ENCODE data around the gene SLC9A9. TPM values are rescaled to one million over a fixed set of nuclear protein-coding genes. Genes with fewer than 3 reads are reported as not detected.

Gene SLC9A9
- polyA plus RNA-seq, 1 donor (not counting 4 experiments of a cell fraction or from before 2014, with no cell fraction given): 5.2 TPM

DNA sequence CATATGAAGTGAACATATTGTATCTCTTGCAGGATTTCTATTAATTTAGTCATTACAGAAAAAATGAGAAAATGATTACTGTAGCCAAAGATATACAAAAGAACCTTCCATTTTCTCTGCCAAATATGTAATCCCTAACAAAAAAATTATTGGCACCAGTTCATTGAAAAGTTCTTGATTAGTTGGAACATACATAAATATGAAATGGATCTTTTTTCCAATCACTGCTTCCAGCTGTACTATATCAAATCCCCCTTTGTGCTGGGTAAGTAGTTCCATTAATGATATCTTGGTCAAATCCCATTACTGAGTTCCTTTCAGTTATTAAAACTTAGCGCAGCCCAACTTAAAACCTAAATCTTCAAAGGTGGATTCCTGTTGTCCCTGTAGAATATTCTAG is 263.8 kb downstream of the SLC9A9 start:
- Histone ChIP-seq H3K4me2 (ENCODE audit: control insufficient read depth, extremely low read depth, insufficient read depth, low read depth, low read length) (no peak overlapping the region), H4K20me1 (ENCODE audit: control insufficient read depth, extremely low read depth, insufficient read depth, low read length) (no peaks in the 10 kb centered on the region), H3K36me3 (ENCODE audit: control insufficient read depth in 2 of 2, extremely low read depth in 1 of 2, insufficient read depth in 2 of 2, low read length in 2 of 2) (no peaks in the 10 kb centered on the region), H3K27ac (ENCODE audit: control insufficient read depth, insufficient read depth, low read length) (no peak overlapping the region), H3K79me2 (ENCODE audit: control insufficient read depth, insufficient read depth, low read length) (no peaks in the 10 kb centered on the region), H3K27me3 (ENCODE audit: control insufficient read depth, extremely low read depth, insufficient read depth, low read length) (no peaks in the 10 kb centered on the region), H3K9ac (ENCODE audit: control insufficient read depth, extremely low read depth, insufficient read depth, low read length) (no peak overlapping the region), H3K9me1 (ENCODE audit: control insufficient read depth, extremely low read depth, insufficient read depth, low read length) (no peaks in the 10 kb centered on the region), H3K4me3 (ENCODE audit: control insufficient read depth in 2 of 3, extremely low read depth in 1 of 3, insufficient read depth in 2 of 3, low read depth in 1 of 3, low read length in 3 of 3) (no peak overlapping the region), H2AFZ (ENCODE audit: control insufficient read depth, low read length) (no peak overlapping the region), H3K4me1 (ENCODE audit: control insufficient read depth, extremely low read depth, insufficient read depth, low read length) (no peaks in the 10 kb centered on the region), H3K9me3 (ENCODE audit: control insufficient read depth, low read depth, low read length) (no peaks in the 10 kb centered on the region)
- DNase-seq (ENCODE audit: low read depth, low spot score) (no peak), FAIRE-seq (no peak)
- dilution Hi-C loops (cut with MboI; ENCODE audit: extremely low pct_ligation_motif_present, low sequenced_read_pairs): no loop called here
- no peak for TF ChIP-seq EZH2 (IDR thresholded peaks at IDR 0.05; ENCODE audit: low read length)
- TF ChIP-seq CTCF (optimal IDR thresholded peaks at IDR 0.05 in 1 of 3, IDR thresholded peaks at IDR 0.05 in 1 of 3, conservative IDR thresholded peaks at IDR 0.05 in 1 of 3; ENCODE audit: extremely low read depth in 1 of 3, insufficient read depth in 2 of 3, low read length in 3 of 3): no peak

DNA sequence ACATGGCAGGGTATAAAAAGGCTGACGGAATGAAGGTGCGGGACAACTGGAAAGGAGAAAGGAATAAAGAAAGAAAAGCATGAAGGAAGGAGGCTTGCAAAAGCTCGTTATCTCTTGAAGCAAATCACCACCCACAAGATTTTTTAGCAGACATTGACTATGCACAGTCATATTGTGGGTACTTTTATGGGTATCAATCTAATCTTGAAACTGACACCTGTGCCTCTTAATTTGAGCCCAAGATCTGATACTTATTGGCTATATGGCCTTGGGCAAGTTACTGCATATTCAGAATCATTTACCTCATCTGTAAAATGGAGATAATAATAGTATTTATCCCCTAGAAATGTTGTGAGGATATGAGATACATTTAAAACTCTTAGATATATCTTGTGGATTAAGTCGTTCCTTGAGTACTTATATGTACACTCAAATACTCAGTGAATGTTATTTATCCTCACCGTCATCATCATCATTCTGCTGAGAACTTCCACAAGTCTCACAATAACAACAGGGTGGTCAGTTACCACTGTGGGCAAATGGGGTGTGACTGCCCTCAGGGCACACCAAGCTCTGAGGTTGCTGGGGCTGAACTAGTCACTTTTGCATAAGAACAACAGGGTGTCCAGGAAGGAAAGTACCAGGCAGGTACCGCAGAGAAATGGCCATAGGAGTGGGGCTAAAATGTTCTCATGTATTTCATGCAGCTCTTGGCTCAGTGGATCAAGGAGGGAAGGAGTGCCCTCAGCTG is 266.1 kb downstream of the SLC9A9 start:
- no peak overlapping the region for H3K9ac ChIP-seq (ENCODE audit: control insufficient read depth, extremely low read depth, insufficient read depth, low read length)
- no peak overlapping the region for H3K4me3 ChIP-seq (ENCODE audit: control insufficient read depth in 2 of 3, extremely low read depth in 1 of 3, insufficient read depth in 2 of 3, low read depth in 1 of 3, low read length in 3 of 3)
- no peaks in the 10 kb centered on the region for H3K4me1 ChIP-seq (ENCODE audit: control insufficient read depth, extremely low read depth, insufficient read depth, low read length)
- FAIRE-seq (no peak), DNase-seq (ENCODE audit: low read depth, low spot score) (no peak)
- no peaks in the 10 kb centered on the region for H3K79me2 ChIP-seq (ENCODE audit: control insufficient read depth, insufficient read depth, low read length)
- TF ChIP-seq CTCF (optimal IDR thresholded peaks at IDR 0.05 in 1 of 3, IDR thresholded peaks at IDR 0.05 in 1 of 3, conservative IDR thresholded peaks at IDR 0.05 in 1 of 3; ENCODE audit: extremely low read depth in 1 of 3, insufficient read depth in 2 of 3, low read length in 3 of 3) (no peak), EZH2 (IDR thresholded peaks at IDR 0.05; ENCODE audit: low read length) (no peak)
- H3K36me3 ChIP-seq (ENCODE audit: control insufficient read depth in 2 of 2, extremely low read depth in 1 of 2, insufficient read depth in 2 of 2, low read length in 2 of 2): no peaks in the 10 kb centered on the region
- H3K27ac ChIP-seq (ENCODE audit: control insufficient read depth, insufficient read depth, low read length): no peak overlapping the region
- dilution Hi-C loops (cut with MboI; ENCODE audit: extremely low pct_ligation_motif_present, low sequenced_read_pairs): no loop called here
- no peaks in the 10 kb centered on the region for H3K9me3 ChIP-seq (ENCODE audit: control insufficient read depth, low read depth, low read length)
- no peak overlapping the region for H2AFZ ChIP-seq (ENCODE audit: control insufficient read depth, low read length)
- H4K20me1 ChIP-seq (ENCODE audit: control insufficient read depth, extremely low read depth, insufficient read depth, low read length): no peaks in the 10 kb centered on the region
- H3K27me3 ChIP-seq (ENCODE audit: control insufficient read depth, extremely low read depth, insufficient read depth, low read length): no peaks in the 10 kb centered on the region
- H3K9me1 ChIP-seq (ENCODE audit: control insufficient read depth, extremely low read depth, insufficient read depth, low read length): no peaks in the 10 kb centered on the region
- H3K4me2 ChIP-seq (ENCODE audit: control insufficient read depth, extremely low read depth, insufficient read depth, low read depth, low read length): no peak overlapping the region

All from keratinocyte (primary cell).